NCI-H1417 treated with DMSO at 0.1 percent for 48 hours (cell line): ENCODE results near the gene BEGAIN.

ENCODE experiments used
- DNase-seq: peaks from one replicate; lab custom pipeline; 2025; lab: John Stamatoyannopoulos, UW

Gene BEGAIN

GRCh38 chr14:100567877-100568163 lies 19.4 kb downstream of the BEGAIN start:
- no peak for DNase-seq

- no peak for DNase-seq
Measured at GRCh38 chr14:100567009-100567876, 20.0 kb downstream of the BEGAIN start.

- DNase-seq = no peak
Measured at GRCh38 chr14:100566586-100566985, 20.6 kb downstream of the BEGAIN start.

GRCh38 chr14:100566119-100566518 lies 21.1 kb downstream of the BEGAIN start:
- DNase-seq = no peak

- DNase-seq = no peak
Measured at GRCh38 chr14:100565650-100566049, 21.6 kb downstream of the BEGAIN start.

DNA sequence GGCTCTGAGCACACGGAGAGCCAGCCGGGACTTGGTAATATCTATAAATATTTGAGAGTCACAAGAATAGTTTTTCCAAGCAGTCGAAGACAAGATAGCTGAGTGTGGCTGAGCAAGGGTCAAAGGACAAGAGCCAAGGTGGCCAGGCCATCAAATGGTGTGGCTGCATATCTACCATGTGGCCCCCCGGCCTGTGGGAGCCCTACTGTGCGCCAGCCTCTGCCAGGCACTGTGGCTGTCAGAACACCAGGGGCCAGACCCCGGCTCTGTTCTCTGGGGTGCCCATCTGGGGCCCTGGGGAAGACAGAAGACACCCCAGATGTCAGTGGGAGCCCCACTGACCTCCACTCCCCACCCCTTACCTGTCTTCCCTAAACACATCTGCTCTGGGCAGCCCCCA lies 22.7 kb downstream of the BEGAIN start:
- no peak for DNase-seq

GRCh38 chr14:100562751-100563150 lies 24.5 kb downstream of the BEGAIN start:
- no peak for DNase-seq

DNA sequence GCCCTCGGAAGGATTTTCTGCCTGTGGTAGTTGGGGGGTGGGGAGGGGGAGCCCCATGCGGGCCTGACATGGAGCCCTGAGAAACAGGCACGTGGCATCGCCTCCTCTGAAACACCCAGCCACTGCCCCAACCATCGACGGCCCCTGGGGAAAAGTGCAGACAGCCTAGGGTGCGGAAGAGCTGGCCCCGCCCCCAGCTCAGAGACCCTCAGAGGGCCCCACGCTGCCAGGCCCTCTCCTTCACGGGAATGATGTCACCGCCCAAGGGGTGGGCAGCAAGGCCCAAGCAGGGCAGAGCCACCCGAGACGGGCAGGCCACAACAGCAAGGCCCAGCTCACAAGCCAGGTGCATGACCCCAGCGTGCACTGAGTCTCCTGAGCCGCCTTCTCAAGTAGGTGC lies 26.2 kb downstream of the BEGAIN start:
- DNase-seq = no peak

GRCh38 chr14:100560471-100560870 lies 26.7 kb downstream of the BEGAIN start:
- DNase-seq = no peak

GRCh38 chr14:100559455-100559854 lies 27.8 kb downstream of the BEGAIN start:
- no peak for DNase-seq

- DNase-seq = no peak
Measured at GRCh38 chr14:100558966-100559365, 28.3 kb downstream of the BEGAIN start.

DNA sequence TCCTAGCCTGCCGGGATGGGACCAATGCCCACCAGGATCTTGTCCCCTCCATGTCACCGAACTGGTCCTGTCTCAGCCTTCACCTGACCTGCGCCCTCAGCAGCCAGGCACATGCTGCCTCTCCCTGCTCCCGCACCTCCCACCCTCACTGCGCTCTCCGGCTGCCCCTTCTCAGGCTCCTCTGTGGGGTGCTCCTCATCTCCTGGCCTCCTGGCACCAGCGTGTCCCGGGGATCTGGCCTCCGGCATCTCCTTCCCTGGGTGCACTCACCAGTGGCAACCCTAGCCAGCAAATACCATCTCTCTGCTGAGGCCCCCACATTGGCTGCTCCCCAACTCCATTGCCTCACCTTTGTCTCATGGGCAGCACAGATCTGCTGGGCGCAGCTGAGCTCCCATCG lies 29.0 kb downstream of the BEGAIN start:
- DNase-seq = no peak

GRCh38 chr14:100557658-100558057 lies 29.6 kb downstream of the BEGAIN start:
- no peak for DNase-seq

- no peak for DNase-seq
Measured at GRCh38 chr14:100556936-100557505, 30.2 kb downstream of the BEGAIN start.

DNA sequence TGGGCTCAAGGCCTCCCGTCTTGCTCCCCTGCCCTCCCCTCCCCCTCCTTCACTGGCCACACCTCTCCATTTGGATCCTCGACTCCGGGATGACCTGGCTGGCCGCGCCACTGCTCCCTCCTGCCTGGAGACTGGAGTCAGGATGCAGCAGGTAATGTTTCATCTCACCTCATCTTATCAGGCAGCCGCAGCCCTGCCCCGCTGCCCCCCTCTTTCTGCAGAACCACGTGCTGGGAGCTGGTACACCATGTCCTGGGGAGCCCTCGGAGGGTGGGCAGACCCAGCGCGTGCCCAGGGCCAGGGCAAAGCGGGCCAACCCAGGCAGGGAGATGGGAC lies 31.1 kb downstream of the BEGAIN start:
- DNase-seq = no peak

GRCh38 chr14:100555436-100556139 lies 31.6 kb downstream of the BEGAIN start:
- no peak for DNase-seq

DNA sequence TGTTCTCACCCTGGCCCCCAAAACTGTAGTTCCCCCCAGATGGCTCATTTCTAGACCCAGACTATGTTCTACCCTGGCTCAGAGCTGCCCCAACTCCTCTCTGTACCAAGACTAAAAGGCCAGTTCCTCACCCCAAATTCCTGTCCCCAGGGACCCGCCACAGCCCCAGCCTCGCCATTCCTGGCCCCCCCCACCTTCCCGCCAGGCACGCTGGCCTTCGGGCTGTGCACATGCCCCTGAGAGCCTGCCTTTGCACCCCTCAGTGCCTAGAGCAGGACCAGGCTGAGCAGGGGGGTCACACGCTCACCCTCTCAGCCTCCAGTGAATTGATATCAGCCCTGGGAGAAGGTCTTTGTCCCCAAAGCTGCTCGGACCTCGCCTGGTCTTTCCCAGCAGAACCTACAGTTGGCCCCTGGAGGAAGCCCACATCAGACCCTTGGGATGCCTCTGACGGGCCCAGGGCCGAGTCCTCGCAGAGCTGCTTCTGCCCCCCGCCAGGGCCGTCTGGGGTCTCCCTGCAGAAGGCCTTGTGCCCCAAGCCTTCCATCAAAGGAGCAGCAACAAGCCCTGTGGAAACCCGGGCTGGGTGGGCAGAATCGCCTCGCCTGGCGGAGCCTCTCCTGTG lies 32.4 kb downstream of the BEGAIN start:
- DNase-seq = no peak

DNA sequence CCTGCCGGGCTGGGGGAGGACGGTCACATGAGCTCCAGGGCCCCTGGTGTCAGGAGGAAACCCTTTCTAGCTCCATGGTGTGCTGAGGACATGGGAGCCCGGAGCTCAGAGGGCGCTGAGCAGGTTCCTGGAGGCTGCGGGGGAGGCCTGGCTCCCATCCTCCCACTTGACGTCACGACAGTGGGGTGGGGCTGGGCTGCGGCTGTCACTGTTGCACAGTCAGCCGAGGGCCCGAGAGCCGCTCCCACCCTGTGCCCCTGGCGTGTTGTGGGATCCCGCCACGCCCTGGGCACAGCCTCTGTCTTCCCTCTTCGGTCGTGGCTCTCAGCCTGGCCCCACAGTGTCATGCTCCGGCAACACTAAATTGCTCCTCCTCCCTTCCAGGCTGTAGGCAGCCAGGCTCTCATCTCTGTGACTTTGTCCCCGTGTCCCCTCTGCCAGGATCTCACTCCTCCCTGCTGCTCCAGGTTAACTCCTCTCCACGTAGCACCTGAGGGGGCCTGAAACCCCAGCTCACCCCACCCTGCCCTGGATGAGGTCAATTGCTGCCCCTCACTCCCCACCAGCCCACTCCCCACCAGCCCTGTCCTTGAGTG lies 33.0 kb downstream of the BEGAIN start:
- no peak for DNase-seq

DNA sequence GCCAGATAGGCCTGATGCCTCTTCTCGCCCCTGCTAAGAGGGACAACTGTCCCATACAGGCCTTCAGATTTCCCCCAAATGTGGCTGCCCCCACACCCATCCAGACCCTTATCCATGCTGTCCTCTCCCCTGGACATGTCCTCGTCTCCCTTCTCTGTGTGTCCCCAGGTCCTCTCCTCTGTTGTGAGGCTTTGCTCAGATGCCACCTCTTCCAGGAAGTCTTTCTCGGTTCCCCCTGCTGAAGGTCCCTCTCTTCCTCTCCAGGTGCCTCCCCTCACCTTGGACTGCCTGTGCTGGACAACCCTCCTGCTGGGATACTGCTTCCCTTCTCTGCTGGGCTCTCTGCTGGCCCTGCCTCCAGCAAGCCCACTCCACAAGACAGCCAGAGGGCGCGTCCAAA lies 33.7 kb downstream of the BEGAIN start:
- DNase-seq = no peak

GRCh38 chr14:100552524-100553125 lies 34.6 kb downstream of the BEGAIN start:
- DNase-seq = no peak

DNA sequence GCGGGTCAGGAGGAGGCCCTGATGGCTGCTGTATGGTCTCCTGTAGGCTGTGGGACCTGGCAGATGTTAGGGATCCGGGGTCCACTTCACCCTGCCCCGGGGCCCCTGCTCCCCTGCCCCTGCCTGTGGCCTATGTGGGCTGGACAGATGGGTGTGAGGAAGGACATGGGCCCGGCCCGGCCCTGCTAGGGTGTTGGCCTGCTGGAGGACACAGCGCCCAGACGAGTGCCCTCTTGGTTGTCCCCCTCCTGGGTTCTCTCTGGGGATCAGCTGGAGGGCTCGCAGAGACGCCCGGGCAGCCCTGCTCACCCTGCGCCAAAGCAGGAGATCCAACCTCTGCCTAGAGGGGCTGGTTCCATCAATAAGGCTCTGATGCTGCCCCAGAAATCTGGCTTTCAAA lies 36.2 kb downstream of the BEGAIN start:
- no peak for DNase-seq
